Mesodermal cell (in vitro differentiated cells): ENCODE results near the gene BET1.

Experiments
- H3K27ac ChIP-seq: 2 replicates; pipeline ENCODE4 v1.7.0; 2013; ENCODE audit warnings: mild to moderate bottlenecking, low read depth, low read length, moderate library complexity; ENCODE audit not compliant: severe bottlenecking
- H3K36me3 ChIP-seq: 2 replicates; pipeline ENCODE4 v1.7.1; 2013; ENCODE audit warnings: mild to moderate bottlenecking, low read length, moderate library complexity; ENCODE audit not compliant: control insufficient read depth, insufficient read depth
- H3K4me1 ChIP-seq: one replicate; pipeline ENCODE4 v1.7.1; 2013; ENCODE audit warnings: mild to moderate bottlenecking, low read length; ENCODE audit not compliant: insufficient read depth, control insufficient read depth, poor library complexity, severe bottlenecking
- H3K4me3 ChIP-seq: 2 replicates; pipeline ENCODE4 v1.7.0; 2013; ENCODE audit warnings: low read length, control low read depth, mild to moderate bottlenecking; ENCODE audit not compliant: insufficient read depth, poor library complexity, severe bottlenecking; ENCODE audit errors: extremely low read depth
- H3K9me3 ChIP-seq: 2 replicates; pipeline ENCODE4 v1.7.1; 2013; ENCODE audit warnings: mild to moderate bottlenecking, low read length, moderate library complexity; ENCODE audit not compliant: control insufficient read depth
- WGBS, 2 experiments: methylation state at CpG; one replicate each; pipeline ENCODE4 v1.1.5; 2013; ENCODE audit warnings: missing lambda C conversion rate in 2 of 2; ENCODE audit not compliant: insufficient coverage in 2 of 2; 5-methylcytosine and 5-hydroxymethylcytosine counted together

The BET1 gene

GRCh38 chr7:93958651-93959050, 45.5 kb downstream of the BET1 start:
- Histone ChIP-seq H3K4me3 (no peak overlapping the region), H3K4me1 (no peaks in the 10 kb centered on the region), H3K27ac (no peak overlapping the region), H3K9me3 (no peaks in the 10 kb centered on the region), H3K36me3 (no peaks in the 10 kb centered on the region)
- WGBS, 2 experiments: 90% methylated on average over 2 of the region's 3 CpGs; no CpG with 5 or more reads in 1 of the 2 experiments

GRCh38 chr7:93958216-93958615, 45.9 kb downstream of the BET1 start:
- H3K4me1 ChIP-seq: no peaks in the 10 kb centered on the region
- 89% methylated on average over 2 of the region's 3 CpGs; no CpG with 5 or more reads in 1 of the 2 experiments for WGBS, 2 experiments

GRCh38 chr7:93957767-93958166, 46.4 kb downstream of the BET1 start:
- Histone ChIP-seq H3K4me1 (no peaks in the 10 kb centered on the region), H3K36me3 (no peaks in the 10 kb centered on the region), H3K9me3 (no peaks in the 10 kb centered on the region), H3K4me3 (no peak overlapping the region), H3K27ac (no peak overlapping the region)
- 100% methylated on average over 1 of the region's 1 CpG; no CpG with 5 or more reads in 1 of the 2 experiments for WGBS, 2 experiments

More at GRCh38 chr7:93958216-93958615, 45.9 kb downstream of the BET1 start:
- Histone ChIP-seq H3K4me3 (no peak overlapping the region), H3K36me3 (no peaks in the 10 kb centered on the region), H3K27ac (no peak overlapping the region), H3K9me3 (no peaks in the 10 kb centered on the region)

DNA sequence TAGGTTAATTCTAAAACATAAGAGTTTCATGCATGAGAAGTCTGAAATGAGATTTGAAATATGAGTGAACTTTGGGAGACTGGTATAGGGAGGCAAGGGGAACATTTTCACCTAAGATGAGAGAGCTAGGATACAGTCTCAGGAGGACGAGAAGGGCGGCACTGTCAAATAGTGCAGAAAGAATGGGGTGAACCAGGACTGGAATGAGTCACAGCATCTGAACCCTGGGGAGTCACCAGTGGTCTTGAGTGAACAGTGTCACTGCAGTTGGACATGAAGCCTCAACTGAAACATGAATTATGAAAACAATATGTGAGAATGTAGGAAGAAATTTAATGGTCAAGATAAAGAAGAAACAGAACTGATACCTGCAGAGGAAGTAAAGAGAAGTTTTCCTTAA, 48.9 kb downstream of the BET1 start:
- Histone ChIP-seq H3K4me1 (no peaks in the 10 kb centered on the region), H3K36me3 (no peaks in the 10 kb centered on the region), H3K9me3 (no peaks in the 10 kb centered on the region), H3K27ac (no peak overlapping the region), H3K4me3 (no peak overlapping the region)
- WGBS, 2 experiments: 97 to 100% methylated on average over 2 of the region's 2 CpGs

DNA sequence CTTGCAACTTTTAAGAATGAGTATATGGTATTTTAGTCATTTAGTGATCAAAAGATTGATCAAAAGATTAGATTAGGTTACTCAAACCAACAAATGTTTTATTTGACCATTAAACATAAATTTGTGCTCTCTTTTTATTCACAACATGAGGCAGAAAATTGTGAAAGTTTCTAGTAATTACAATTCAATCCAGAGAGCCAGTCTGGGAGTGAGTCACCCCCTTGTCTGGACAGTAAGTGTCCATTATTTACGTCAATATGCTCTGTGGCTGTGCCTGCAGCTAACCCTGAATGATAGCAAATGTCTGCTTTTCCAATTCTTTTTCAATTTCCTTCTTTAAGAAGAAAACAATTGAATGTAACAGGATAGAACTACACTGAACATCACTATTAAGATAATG, 54.7 kb downstream of the BET1 start:
- 57 to 70% methylated on average over 1 of the region's 1 CpG for WGBS, 2 experiments
- Histone ChIP-seq H3K27ac (peak overlapping the region; percentile 1), H3K4me3 (no peak overlapping the region)

DNA sequence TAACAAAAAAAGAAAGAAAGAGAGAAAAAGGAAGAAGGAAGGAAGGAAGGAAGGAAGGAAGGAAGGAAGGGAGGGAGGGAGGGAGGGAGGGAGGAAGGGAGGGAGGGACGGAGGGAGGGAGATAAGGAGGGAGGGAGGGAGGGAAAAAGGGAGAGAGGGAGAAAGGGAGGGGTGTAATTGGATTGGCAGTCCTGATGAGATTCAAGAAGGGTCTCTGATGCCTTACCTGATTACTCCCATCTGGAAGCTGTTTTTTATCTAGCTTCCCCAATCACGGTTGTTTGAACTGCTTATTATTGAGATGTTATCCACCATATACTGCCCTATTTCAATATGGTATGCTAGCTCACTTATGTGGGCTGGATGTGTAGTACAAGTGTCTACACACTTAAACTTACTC, 55.3 kb downstream of the BET1 start:
- Histone ChIP-seq H3K27ac (peak overlapping the region; percentile 1), H3K4me3 (no peak overlapping the region), H3K36me3 (no peaks in the 10 kb centered on the region), H3K4me1 (peaks cover 16% of the 10 kb centered on the region), H3K9me3 (no peaks in the 10 kb centered on the region)
- WGBS, 2 experiments: no CpG with 5 or more reads among the region's 2 CpGs

More for the DNA sequence above, 54.7 kb downstream of the BET1 start:
- H3K4me1 ChIP-seq: peaks cover 16% of the 10 kb centered on the region
- H3K36me3 ChIP-seq: no peaks in the 10 kb centered on the region
- H3K9me3 ChIP-seq: no peaks in the 10 kb centered on the region

DNA sequence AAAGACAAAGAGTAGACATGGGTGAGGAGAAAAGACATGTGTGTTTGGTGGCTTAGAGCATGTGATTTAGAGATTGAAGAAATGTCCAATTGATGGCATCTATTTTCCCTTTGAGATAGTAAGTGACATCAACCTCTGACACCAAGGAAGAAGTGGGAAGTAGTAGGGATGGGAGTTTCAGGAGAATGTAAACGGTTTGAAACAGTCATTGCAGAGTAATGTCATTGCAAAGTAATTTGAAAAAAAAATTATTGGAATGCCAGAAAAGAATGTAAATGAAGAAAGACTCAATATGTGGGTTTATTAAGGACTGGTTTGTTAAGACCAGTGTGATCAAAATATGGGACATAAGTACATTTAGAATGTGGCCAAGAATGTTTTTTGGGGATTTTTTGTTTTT, 56.0 kb downstream of the BET1 start:
- Histone ChIP-seq H3K36me3 (no peaks in the 10 kb centered on the region), H3K9me3 (no peaks in the 10 kb centered on the region), H3K4me3 (no peak overlapping the region), H3K27ac (no peak overlapping the region), H3K4me1 (peaks cover 16% of the 10 kb centered on the region)
- WGBS, 2 experiments: 100% methylated on average over 1 of the region's 1 CpG

DNA sequence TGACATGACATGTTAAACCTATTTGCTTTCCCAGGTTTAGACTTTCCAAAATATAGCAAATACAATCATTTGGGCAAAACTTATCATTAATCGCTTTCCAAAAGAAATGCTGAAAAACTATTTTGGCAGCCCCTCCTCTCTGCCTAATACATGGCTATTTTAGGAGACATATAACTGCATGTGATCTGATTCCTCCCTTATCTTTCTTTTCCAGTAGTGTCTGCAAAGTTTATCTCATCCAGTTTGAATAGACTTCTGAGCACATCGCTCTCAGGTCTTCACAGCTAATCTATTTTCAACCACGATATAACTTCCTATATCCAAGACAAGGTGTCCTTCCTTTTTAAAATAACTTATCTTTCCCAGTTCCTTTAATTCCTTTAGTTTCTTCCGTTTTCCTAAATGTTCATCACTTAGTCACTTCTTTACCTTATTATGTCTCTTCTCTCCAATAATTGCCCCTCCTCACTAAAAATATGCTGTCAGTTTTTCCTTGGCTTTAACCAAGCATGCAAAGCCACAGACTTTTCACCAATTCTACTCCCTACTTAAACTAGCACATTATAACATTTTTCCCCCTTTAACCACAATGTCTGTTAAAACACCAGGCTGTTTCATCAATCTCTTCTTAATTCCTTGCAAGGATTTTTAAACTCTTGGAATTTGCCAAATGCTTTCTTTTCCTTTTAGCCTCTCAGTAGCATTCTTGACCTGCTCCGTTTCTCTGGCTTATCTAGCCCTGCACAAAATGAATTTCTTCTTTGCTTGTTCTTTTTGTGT, 58.2 kb downstream of the BET1 start:
- H3K4me1 ChIP-seq: peaks cover 16% of the 10 kb centered on the region
- H3K36me3 ChIP-seq: no peaks in the 10 kb centered on the region
- 66 to 78% methylated on average over 3 to 5 of the region's 5 CpGs for WGBS, 2 experiments
- H3K27ac ChIP-seq: peak overlapping the region; percentile 52
- H3K4me3 ChIP-seq: no peak overlapping the region
- H3K9me3 ChIP-seq: no peaks in the 10 kb centered on the region

DNA sequence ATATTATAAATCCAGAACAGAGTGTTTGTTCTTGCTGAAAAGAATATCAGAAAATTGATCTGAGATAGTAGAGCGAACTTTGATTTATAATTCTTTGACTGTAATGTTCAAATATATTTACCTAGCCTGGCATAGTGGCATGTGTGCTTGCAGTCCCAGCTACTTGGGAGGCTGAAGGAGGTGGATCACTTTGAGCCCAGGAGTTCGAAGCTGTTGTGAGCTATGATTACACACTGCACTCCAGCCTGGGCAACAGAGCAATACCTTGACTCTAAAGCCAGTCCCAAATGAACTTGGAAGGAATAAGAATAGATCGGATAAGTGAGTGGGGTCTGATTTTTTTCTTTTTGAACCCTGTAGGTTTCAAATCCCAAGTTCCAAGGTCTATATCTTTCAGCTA, 59.1 kb downstream of the BET1 start:
- Histone ChIP-seq H3K27ac (no peak overlapping the region), H3K4me1 (peaks cover 16% of the 10 kb centered on the region), H3K4me3 (no peak overlapping the region), H3K36me3 (no peaks in the 10 kb centered on the region), H3K9me3 (no peaks in the 10 kb centered on the region)
- 71 to 100% methylated on average over 1 to 2 of the region's 3 CpGs for WGBS, 2 experiments

DNA sequence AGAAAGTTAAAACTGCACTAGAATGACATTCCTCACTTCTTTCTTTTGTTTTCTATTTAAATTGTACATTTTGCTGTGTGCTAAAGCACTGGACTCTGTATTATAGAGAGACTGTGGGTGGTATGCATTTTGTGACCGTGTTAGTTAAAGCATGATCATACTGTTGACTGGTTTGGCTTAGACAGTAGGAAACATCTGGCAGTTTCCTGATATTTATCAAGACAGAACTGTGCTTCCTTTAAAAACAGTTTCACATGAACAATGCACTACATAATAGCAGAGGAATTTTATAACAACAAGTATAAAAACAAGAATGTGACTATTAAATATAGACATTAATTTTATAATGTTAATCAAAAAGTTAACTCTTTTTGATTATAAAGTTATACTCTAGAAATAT, 59.5 kb downstream of the BET1 start:
- Histone ChIP-seq H3K9me3 (no peaks in the 10 kb centered on the region), H3K27ac (no peak overlapping the region), H3K36me3 (no peaks in the 10 kb centered on the region), H3K4me1 (peaks cover 16% of the 10 kb centered on the region), H3K4me3 (no peak overlapping the region)
- WGBS, 2 experiments: no CpG with 5 or more reads among the region's 1 CpG

DNA sequence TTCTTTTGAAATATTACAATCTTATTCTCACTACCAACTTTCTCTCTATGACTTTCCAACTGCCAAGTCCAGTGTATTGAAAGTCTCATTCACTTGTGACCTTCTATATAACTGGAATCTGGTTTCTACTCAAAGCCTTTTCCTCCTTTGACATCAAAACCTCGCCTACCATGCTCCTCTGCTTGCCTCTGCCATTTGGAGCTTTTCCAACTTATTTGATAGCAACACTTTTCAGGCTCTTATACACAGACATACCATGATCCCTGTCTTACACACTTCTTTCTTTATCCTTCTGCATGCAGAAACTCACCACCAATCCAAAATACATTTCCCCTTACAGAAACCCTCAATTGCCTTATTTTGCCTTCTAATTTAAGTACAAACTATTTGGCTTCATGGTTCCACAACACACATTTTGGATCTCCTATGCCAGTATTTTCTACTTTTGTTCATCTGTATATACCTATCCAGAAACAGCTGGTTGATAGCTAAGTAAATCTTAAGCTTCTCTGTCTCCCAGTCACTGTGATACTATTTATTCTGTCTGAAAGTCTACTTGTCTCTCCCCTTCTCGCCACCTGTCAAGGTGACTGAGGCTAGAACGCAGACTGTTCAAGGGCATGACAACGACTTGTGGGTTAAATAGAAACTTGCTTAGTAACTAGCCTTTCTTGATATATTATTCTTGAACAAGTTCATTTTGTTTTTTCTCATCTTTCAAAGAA, 60.2 kb downstream of the BET1 start:
- H3K27ac ChIP-seq: no peak overlapping the region
- H3K4me1 ChIP-seq: peaks cover 13% of the 10 kb centered on the region
- no peak overlapping the region for H3K4me3 ChIP-seq
- no peaks in the 10 kb centered on the region for H3K36me3 ChIP-seq
- H3K9me3 ChIP-seq: no peaks in the 10 kb centered on the region
- WGBS, 2 experiments: 87 to 92% methylated on average over 1 to 2 of the region's 4 CpGs
